Naive thymus-derived CD4-positive, alpha-beta T cell (primary cell): Measurements from ENCODE around the gene C6orf132. TPM values are rescaled to one million over a fixed set of nuclear protein-coding genes. Genes with fewer than 3 reads are reported as not detected.

Source experiments
- ATAC-seq: fragments of 150-1000 bp; cut with Tn5 transposase; 2 replicates; pipeline ENCODE4 v1.10.0; 2021; ENCODE audit warnings: mild to moderate bottlenecking, moderate library complexity
- CTCF ChIA-PET: fragments of 350-600 bp; sonication (Branson Sonifier 250); formaldehyde crosslinking; loops from one replicate; lab custom pipeline; 2021; ENCODE audit warnings: antibody characterized with exemption; lab: Charles Lee
- POLR2A ChIA-PET: fragments of 350-600 bp; sonication (Branson Sonifier 250); formaldehyde crosslinking; loops from one replicate; lab custom pipeline; 2021; ENCODE audit warnings: antibody characterized with exemption, inconsistent platforms; lab: Charles Lee
- DNase-seq, 9 donors: peaks; one replicate each; pipeline versions ENCODE4 v3.0.0 to v3.0.0-alpha.2; 2020 to 2022; ENCODE audit warnings: mixed read lengths in 1 of 9
- H3K27ac ChIP-seq: one replicate; pipeline ENCODE4 v1.7.0; 2013; ENCODE audit warnings: mild to moderate bottlenecking, low read depth, low read length, moderate library complexity
- H3K27me3 ChIP-seq, 2 donors: one replicate each; pipeline ENCODE4 v1.7.0; 2013; ENCODE audit warnings: low read length in 2 of 2, mild to moderate bottlenecking in 2 of 2, moderate library complexity in 2 of 2; ENCODE audit not compliant: control insufficient read depth in 2 of 2, insufficient read depth in 2 of 2
- H3K36me3 ChIP-seq, 3 experiments: 1 replicate in 2 of 3; 2 replicates in 1 of 3; pipeline ENCODE4 v1.7.0; 2013; ENCODE audit warnings: low read length in 3 of 3, mild to moderate bottlenecking in 3 of 3, moderate library complexity in 1 of 3; ENCODE audit not compliant: insufficient read depth in 3 of 3, control insufficient read depth in 2 of 3
- H3K4me1 ChIP-seq, 2 donors: one replicate each; pipeline ENCODE4 v1.7.0; 2013; ENCODE audit warnings: low read length in 2 of 2, mild to moderate bottlenecking in 2 of 2, moderate library complexity in 1 of 2; ENCODE audit not compliant: control insufficient read depth in 2 of 2, insufficient read depth in 2 of 2
- H3K4me3 ChIP-seq: 2 replicates; pipeline ENCODE4 v1.7.0; 2013; ENCODE audit warnings: mild to moderate bottlenecking, low read length
- H3K9me3 ChIP-seq, 3 experiments: 1 replicate in 2 of 3; 2 replicates in 1 of 3; pipeline ENCODE4 v1.7.0; 2013; ENCODE audit warnings: low read length in 3 of 3; ENCODE audit not compliant: control insufficient read depth in 2 of 3
- H3K27ac Mint-ChIP-seq, 9 donors: one replicate each; pipeline ENCODE4 v1.8.0; 2020 to 2022; ENCODE audit warnings: mixed read lengths in 9 of 9, mild to moderate bottlenecking in 8 of 9, moderate library complexity in 5 of 9, inconsistent platforms in 2 of 9
- H3K27me3 Mint-ChIP-seq, 5 donors: one replicate each; pipeline ENCODE4 v1.8.0; 2021 to 2022; ENCODE audit warnings: mixed read lengths in 5 of 5, mild to moderate bottlenecking in 1 of 5
- H3K36me3 Mint-ChIP-seq, 5 donors: one replicate each; pipeline ENCODE4 v1.8.0; 2020 to 2022; ENCODE audit warnings: mixed read lengths in 5 of 5, mild to moderate bottlenecking in 3 of 5, inconsistent platforms in 1 of 5
- H3K4me1 Mint-ChIP-seq, 7 donors: one replicate each; pipeline ENCODE4 v1.8.0; 2020 to 2022; ENCODE audit warnings: mixed read lengths in 7 of 7, mild to moderate bottlenecking in 3 of 7, inconsistent platforms in 1 of 7
- H3K4me3 Mint-ChIP-seq, 10 donors: one replicate each; pipeline ENCODE4 v1.8.0; 2020 to 2022; ENCODE audit warnings: mild to moderate bottlenecking in 10 of 10, mixed read lengths in 10 of 10, moderate library complexity in 6 of 10, inconsistent platforms in 2 of 10
- H3K9me3 Mint-ChIP-seq, 11 donors: one replicate each; pipeline ENCODE4 v1.8.0; 2020 to 2022; ENCODE audit warnings: mixed read lengths in 11 of 11, mild to moderate bottlenecking in 4 of 11, inconsistent platforms in 1 of 11, moderate library complexity in 1 of 11
- intact Hi-C, 2 donors: fragments of 100-400 bp; cut with micrococcal nuclease; formaldehyde crosslinking; loops; one replicate each; pipeline ENCODE4 v1.15.1; 2023
- polyA plus RNA-seq, 2 donors: library from polyadenylated mRNA; unstranded; fragments of 300-500 nt; fragmentation: Illumina TruSeq; gene quantifications; one replicate each; pipeline ENCODE4 v1.2.3, GENCODE V29; 2021
- total RNA-seq, 6 experiments: library from RNA in 5 of 6; stranded (reverse) in 5 of 6; gene quantifications; 1 replicate in 5 of 6; 2 replicates in 1 of 6; pipeline ENCODE4 v1.2.3 and lab custom pipeline; 2021 to 2026

Gene C6orf132
- total and polyA plus RNA-seq, 7 experiments from 2014 or later = 0.07 TPM; not detected in 6

- peaks cover 0 to 8% (median 6%) of the 10 kb centered on the region in 5 donors for H3K27me3 Mint-ChIP-seq
- CTCF ChIA-PET = interaction anchor here (1.4 kb wide), 1 partner anchor 59 kb away, joined by 4 read pairs; no protein-coding TSS in a partner anchor
These were observed 20.4 kb upstream of the C6orf132 start for GRCh38 chr6:42162812-42163211.

GRCh38 chr6:42162384-42162783 is 20.0 kb upstream of the C6orf132 start:
- DNase-seq (no peak), ATAC-seq (no peak)
- intact Hi-C loops = loop anchor here in 1 of 2 donors (10.0 kb wide), 1 partner anchor 558 kb away; no protein-coding TSS in a partner anchor
- Histone ChIP-seq H3K27ac (no peak overlapping the region), H3K4me1 (no peaks in the 10 kb centered on the region), H3K9me3 (no peaks in the 10 kb centered on the region), H3K36me3 (no peaks in the 10 kb centered on the region), H3K27me3 (no peaks in the 10 kb centered on the region), H3K4me3 (no peak overlapping the region)
- no peak overlapping the region for H3K4me3 Mint-ChIP-seq
- no peak overlapping the region for H3K27ac Mint-ChIP-seq
- ChIA-PET CTCF (interaction anchor here (0.6 kb wide), 1 partner anchor 68 kb away, joined by 3 read pairs; no protein-coding TSS in a partner anchor), POLR2A (no interaction called here)
- H3K4me1 Mint-ChIP-seq = peaks cover 0 to 10% (median 5%) of the 10 kb centered on the region in 7 donors
- no peaks in the 10 kb centered on the region for H3K9me3 Mint-ChIP-seq
- peaks cover 0 to 8% (median 6%) of the 10 kb centered on the region in 5 donors for H3K27me3 Mint-ChIP-seq
- no peaks in the 10 kb centered on the region for H3K36me3 Mint-ChIP-seq

More at GRCh38 chr6:42162812-42163211, 20.4 kb upstream of the C6orf132 start:
- Mint-ChIP-seq H3K27ac (no peak overlapping the region), H3K9me3 (no peaks in the 10 kb centered on the region), H3K4me3 (no peak overlapping the region), H3K36me3 (no peaks in the 10 kb centered on the region), H3K4me1 (peaks cover 0 to 10% (median 5%) of the 10 kb centered on the region in 7 donors)
- Histone ChIP-seq H3K4me3 (no peak overlapping the region), H3K4me1 (no peaks in the 10 kb centered on the region), H3K9me3 (no peaks in the 10 kb centered on the region), H3K27ac (no peak overlapping the region), H3K27me3 (no peaks in the 10 kb centered on the region), H3K36me3 (no peaks in the 10 kb centered on the region)
- DNase-seq (no peak), ATAC-seq (no peak)
- POLR2A ChIA-PET = no interaction called here
- intact Hi-C loops = loop anchor here in 1 of 2 donors (10.0 kb wide), 1 partner anchor 558 kb away; no protein-coding TSS in a partner anchor

DNA sequence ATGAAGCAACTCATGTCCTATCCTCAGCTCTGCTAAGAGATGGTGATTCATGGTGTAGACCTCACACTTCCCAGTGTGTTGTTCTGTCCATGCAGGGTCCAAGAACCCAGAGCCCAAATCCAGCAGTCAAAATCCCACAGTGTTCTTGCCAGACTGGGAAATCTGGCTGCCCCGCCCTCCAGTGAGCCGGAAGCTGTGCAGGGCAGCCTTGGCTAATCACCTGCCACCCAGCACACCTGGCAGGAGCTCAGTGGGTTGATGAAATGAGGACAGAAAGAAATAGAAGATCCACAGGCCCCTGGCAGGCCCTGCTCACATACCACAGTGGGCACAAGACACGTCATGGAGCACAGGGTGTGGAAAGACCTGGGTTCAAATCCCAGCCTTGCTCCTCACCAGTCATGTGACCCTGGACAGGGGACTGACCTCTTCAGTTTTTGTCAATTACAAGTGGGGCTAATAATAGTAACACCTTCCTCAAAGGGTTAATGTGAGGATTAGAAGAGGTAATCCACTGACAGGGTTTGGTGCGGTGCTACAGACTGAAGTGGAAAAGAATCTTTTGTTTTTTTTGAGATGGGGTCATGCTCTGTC is 17.1 kb upstream of the C6orf132 start:
- H3K36me3 ChIP-seq = no peaks in the 10 kb centered on the region
- no peak overlapping the region for H3K27ac ChIP-seq
- no peaks in the 10 kb centered on the region for H3K36me3 Mint-ChIP-seq
- H3K27me3 Mint-ChIP-seq = peaks cover 0 to 8% (median 6%) of the 10 kb centered on the region in 5 donors
- H3K4me3 Mint-ChIP-seq = no peak overlapping the region
- no peak overlapping the region for H3K27ac Mint-ChIP-seq
- POLR2A ChIA-PET = no interaction called here
- no peaks in the 10 kb centered on the region for H3K27me3 ChIP-seq
- no peaks in the 10 kb centered on the region for H3K9me3 Mint-ChIP-seq
- no peaks in the 10 kb centered on the region for H3K9me3 ChIP-seq
- no peaks in the 10 kb centered on the region for H3K4me1 ChIP-seq
- H3K4me1 Mint-ChIP-seq = no peaks in the 10 kb centered on the region
- ATAC-seq (no peak), DNase-seq (no peak)
- H3K4me3 ChIP-seq = no peak overlapping the region
- CTCF ChIA-PET = interaction anchor here (0.6 to 0.7 kb wide), 2 partner anchors 17 to 80 kb away, joined by 3 to 4 read pairs; partner anchors contain the start of gene C6orf132
- intact Hi-C loops = loop anchor here in 1 of 2 donors (10.0 kb wide), 1 partner anchor 555 kb away; no protein-coding TSS in a partner anchor

DNA sequence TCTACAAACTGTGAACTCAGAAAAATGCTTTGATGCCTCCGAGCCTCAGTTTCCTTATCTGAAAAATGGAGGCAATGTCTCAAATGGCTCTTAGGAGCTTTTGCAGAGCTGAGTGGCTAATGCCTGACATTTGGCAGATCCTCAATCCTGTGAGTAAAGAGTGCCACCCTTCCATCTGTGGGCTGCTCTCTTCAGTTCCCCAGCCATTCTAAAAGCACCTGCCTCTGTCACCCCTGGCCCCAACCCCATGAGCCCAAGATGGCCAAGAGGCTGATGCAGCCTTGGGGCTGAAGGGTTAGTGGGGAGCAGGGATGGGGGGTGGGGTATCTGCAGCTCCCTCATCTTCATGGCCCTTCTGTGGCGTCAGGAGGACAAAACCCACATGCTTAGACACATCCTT is 16.2 kb upstream of the C6orf132 start:
- Mint-ChIP-seq H3K27ac (no peak overlapping the region), H3K27me3 (peaks cover 0 to 8% (median 6%) of the 10 kb centered on the region in 5 donors), H3K4me3 (no peak overlapping the region), H3K36me3 (no peaks in the 10 kb centered on the region), H3K4me1 (no peaks in the 10 kb centered on the region), H3K9me3 (no peaks in the 10 kb centered on the region)
- ChIA-PET POLR2A (no interaction called here), CTCF (no interaction called here)
- H3K4me3 ChIP-seq = no peak overlapping the region
- H3K9me3 ChIP-seq = no peaks in the 10 kb centered on the region
- intact Hi-C loops = no loop called here
- no peaks in the 10 kb centered on the region for H3K27me3 ChIP-seq
- DNase-seq (no peak), ATAC-seq (no peak)
- no peaks in the 10 kb centered on the region for H3K4me1 ChIP-seq
- H3K27ac ChIP-seq = no peak overlapping the region
- no peaks in the 10 kb centered on the region for H3K36me3 ChIP-seq

- Mint-ChIP-seq H3K36me3 (no peaks in the 10 kb centered on the region), H3K4me3 (no peak overlapping the region), H3K4me1 (no peaks in the 10 kb centered on the region), H3K27ac (peak overlapping the region in 1 of 9 donors; percentile 32), H3K9me3 (no peaks in the 10 kb centered on the region), H3K27me3 (peaks cover 0 to 8% (median 6%) of the 10 kb centered on the region in 5 donors)
- no peaks in the 10 kb centered on the region for H3K4me1 ChIP-seq
- no peaks in the 10 kb centered on the region for H3K27me3 ChIP-seq
- no peaks in the 10 kb centered on the region for H3K36me3 ChIP-seq
- ATAC-seq (no peak), DNase-seq (no peak)
- no peak overlapping the region for H3K27ac ChIP-seq
- POLR2A ChIA-PET = no interaction called here
- intact Hi-C loops = no loop called here
- CTCF ChIA-PET = no interaction called here
- no peaks in the 10 kb centered on the region for H3K9me3 ChIP-seq
- H3K4me3 ChIP-seq = no peak overlapping the region
These were observed 15.6 kb upstream of the C6orf132 start for GRCh38 chr6:42158011-42158410.

DNA sequence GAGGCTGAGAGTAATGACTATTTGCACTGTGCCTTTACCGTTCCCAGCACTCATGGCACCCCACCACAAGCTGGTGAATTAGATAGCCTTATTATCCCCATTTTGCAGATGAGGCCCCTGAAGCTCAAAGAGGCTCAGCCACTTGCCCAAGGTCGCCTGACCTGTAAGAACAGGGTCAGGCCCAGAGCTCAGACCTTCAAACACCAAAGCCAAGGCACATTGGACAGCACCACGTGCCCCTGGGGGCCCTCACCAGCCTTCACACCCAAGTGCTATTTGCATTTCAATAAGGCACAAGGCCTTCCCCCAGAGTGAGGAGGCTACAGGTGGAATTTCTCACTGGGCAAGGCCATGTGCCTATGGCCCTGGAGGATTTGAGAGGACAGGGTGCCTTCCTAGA is 14.2 kb upstream of the C6orf132 start:
- no peaks in the 10 kb centered on the region for H3K4me1 ChIP-seq
- H3K27me3 Mint-ChIP-seq = peaks cover 0 to 10% (median 3%) of the 10 kb centered on the region in 5 donors
- H3K27me3 ChIP-seq = no peaks in the 10 kb centered on the region
- ChIA-PET POLR2A (no interaction called here), CTCF (interaction anchor here (0.6 kb wide), 1 partner anchor 16 kb away, joined by 4 read pairs; no protein-coding TSS in a partner anchor)
- H3K27ac ChIP-seq = no peak overlapping the region
- intact Hi-C loops = no loop called here
- no peaks in the 10 kb centered on the region for H3K36me3 ChIP-seq
- no peak overlapping the region for H3K4me3 ChIP-seq
- H3K4me1 Mint-ChIP-seq = no peaks in the 10 kb centered on the region
- H3K9me3 ChIP-seq = no peaks in the 10 kb centered on the region
- peaks cover 0 to 2% (median 0%) of the 10 kb centered on the region in 11 donors for H3K9me3 Mint-ChIP-seq
- no peaks in the 10 kb centered on the region for H3K36me3 Mint-ChIP-seq
- no peak for DNase-seq
- H3K27ac Mint-ChIP-seq = no peak overlapping the region
- H3K4me3 Mint-ChIP-seq = no peak overlapping the region
- ATAC-seq = no peak
